ENCODE results near the gene CYB561D1.
"Not testable (repeated sequence)": the region's sequence is repeated elsewhere in the genome, so short reads cannot be mapped to it uniquely, and the experiment has no call there.

CYB561D1 gene

GRCh38 chr1:109493805-109494539, at the start of gene CYB561D1:
CYB561D1 (plus strand) TSS chr1:109494094; CDS start chr1:109494140, 46 bp downstream.
- DNase-seq = peak; percentile 92

- DNase-seq = no peak
Observed at GRCh38 chr1:109444346-109444745, 49.5 kb upstream of the CYB561D1 start.

GRCh38 chr1:109445949-109446695, 47.8 kb upstream of the CYB561D1 start:
- not testable (repeated sequence) for DNase-seq

- DNase-seq = no peak
Observed at GRCh38 chr1:109447524-109447923, 46.4 kb upstream of the CYB561D1 start.

GRCh38 chr1:109454497-109455133, 39.3 kb upstream of the CYB561D1 start:
- DNase-seq = no peak

GRCh38 chr1:109457819-109458218, 36.1 kb upstream of the CYB561D1 start:
- no peak for DNase-seq

GRCh38 chr1:109466125-109466451, 27.8 kb upstream of the CYB561D1 start:
- DNase-seq = no peak

GRCh38 chr1:109466452-109467300, 27.2 kb upstream of the CYB561D1 start, which contains the start of gene SYPL2:
SYPL2 (plus strand) TSS chr1:109466546; CDS start chr1:109466844, 298 bp downstream.
- DNase-seq = peak; percentile 25

GRCh38 chr1:109467301-109467777, 26.6 kb upstream of the CYB561D1 start:
- DNase-seq = no peak

- no peak for DNase-seq
Observed at GRCh38 chr1:109468061-109468460, 25.8 kb upstream of the CYB561D1 start.

- DNase-seq = no peak
Observed at GRCh38 chr1:109468903-109469302, 25.0 kb upstream of the CYB561D1 start.

- no peak for DNase-seq
Observed at GRCh38 chr1:109470245-109470644, 23.6 kb upstream of the CYB561D1 start.

- no peak for DNase-seq
Observed at GRCh38 chr1:109472779-109473178, 21.1 kb upstream of the CYB561D1 start.

- not testable (repeated sequence) for DNase-seq
Observed at GRCh38 chr1:109473284-109474057, 20.4 kb upstream of the CYB561D1 start.

- no peak for DNase-seq
Observed at GRCh38 chr1:109474697-109475096, 19.2 kb upstream of the CYB561D1 start.

- no peak for DNase-seq
Observed at GRCh38 chr1:109475261-109475660, 18.6 kb upstream of the CYB561D1 start.

GRCh38 chr1:109476825-109477224, 17.1 kb upstream of the CYB561D1 start:
- DNase-seq = no peak

- DNase-seq = no peak
Observed at GRCh38 chr1:109477821-109478220, 16.1 kb upstream of the CYB561D1 start.

GRCh38 chr1:109478806-109479205, 15.1 kb upstream of the CYB561D1 start:
- DNase-seq = peak; percentile 47

- DNase-seq = no peak
Observed at GRCh38 chr1:109479311-109479710, 14.6 kb upstream of the CYB561D1 start.

- no peak for DNase-seq
Observed at GRCh38 chr1:109479901-109480300, 14.0 kb upstream of the CYB561D1 start.

- DNase-seq = no peak
Observed at GRCh38 chr1:109481646-109482045, 12.2 kb upstream of the CYB561D1 start.
